Dermis microvascular lymphatic vessel endothelial cell (primary cell): ENCODE results near the gene USH1C. TPM values are rescaled to one million over a fixed set of nuclear protein-coding genes. Genes with fewer than 3 reads are reported as not detected.

Experiments used
- DNase-seq, 2 donors: peaks; one replicate each; pipeline versions ENCODE4 v3.0.0 to v3.0.0-alpha.2; 2010; ENCODE audit warnings: low read depth in 2 of 2
- total RNA-seq: library from RNA; depleted of rRNA; stranded (reverse); fragments of >200 nt; gene quantifications from 2 replicates; pipeline ENCODE4 v1.2.1, GENCODE V29; 2014

Gene USH1C
- total RNA-seq, 1 donor from 2014 or later = not detected

DNA sequence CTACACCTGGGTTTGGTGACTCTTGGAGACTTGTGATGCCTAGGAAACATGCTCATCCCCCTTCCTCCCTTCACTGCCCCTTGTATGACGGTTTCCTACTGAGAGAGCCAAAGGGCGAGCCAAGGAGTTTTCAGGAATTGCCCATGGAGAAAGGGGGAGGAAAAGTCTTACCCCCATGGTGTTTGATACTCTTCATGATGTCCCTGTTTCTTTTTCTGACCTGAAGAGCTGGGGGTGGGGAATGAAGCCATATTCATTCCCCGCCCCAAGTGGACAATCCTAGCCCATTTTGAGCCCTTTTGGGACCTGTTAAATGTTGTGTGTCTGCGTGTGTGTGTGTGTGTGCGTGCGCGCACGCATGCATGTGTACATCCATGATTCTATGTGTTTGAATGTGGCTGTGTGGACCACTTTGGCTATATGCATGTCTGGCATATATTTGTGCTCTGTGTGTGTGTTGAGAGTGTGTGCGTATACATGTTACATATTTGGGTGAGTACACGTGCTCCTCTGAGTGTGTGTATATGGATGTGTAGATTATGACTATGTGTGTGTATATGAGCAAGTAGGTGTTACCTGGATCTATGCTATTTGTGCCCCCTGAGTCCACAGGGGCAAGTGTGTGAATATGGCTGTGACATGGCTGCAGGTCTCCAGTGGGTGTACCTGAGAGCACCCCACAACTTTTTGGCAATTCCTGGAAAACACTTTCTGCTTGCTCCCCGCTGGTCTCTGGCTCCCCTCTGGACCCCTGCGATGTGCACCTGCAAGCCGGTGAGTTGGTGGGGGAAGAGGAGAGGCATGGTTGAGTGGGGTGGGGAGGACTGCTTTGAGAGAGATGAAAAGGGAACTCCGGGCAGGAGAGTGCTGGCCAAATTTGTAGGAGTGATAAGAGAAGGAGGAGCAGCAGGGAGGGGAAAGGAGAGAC lies 27.5 kb upstream of the USH1C start:
- no peak for DNase-seq

GRCh38 chr11:17570034-17570433 lies 25.8 kb upstream of the USH1C start:
- no peak for DNase-seq

- DNase-seq = no peak
These were observed 24.7 kb upstream of the USH1C start for GRCh38 chr11:17568944-17569343.

DNA sequence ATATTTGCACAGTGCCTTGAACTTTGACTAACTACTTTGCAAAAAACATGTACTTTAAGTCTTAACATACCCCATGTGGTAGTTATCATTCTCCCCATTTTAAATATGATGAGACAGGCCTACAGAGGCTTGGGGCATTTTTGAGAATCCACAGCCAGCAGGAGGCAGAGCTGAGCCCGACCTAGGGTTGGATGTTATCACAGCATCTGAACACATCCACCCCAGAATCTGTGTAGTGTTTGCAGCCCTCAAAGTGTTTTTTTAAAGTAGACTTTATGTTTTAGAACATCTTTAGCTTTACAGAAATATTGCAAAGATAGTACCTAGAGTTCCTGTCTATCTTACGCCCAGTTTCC lies 20.4 kb upstream of the USH1C start:
- no peak for DNase-seq

- no peak for DNase-seq
These were observed 19.9 kb upstream of the USH1C start for GRCh38 chr11:17563961-17564686.

DNA sequence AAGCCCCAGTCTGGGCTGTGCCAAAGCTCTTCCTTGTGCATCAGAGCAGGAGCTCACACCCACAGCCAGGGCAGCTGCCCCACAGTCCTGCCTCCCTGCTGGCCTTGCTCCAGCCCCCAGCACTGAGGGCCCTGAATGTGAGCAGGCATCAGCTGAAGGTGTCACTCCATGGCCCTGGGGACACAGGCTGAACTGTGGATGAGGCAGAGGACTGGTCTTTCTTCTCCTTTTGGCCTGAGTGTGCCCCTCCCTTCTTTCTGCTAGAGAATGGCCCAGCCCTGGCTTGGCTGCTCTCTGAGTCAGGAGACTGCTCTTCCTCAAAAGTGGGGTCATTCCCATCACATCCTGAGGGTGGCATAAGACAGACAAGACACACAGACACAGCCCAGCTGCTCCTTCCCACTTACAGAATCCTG lies 19.0 kb upstream of the USH1C start:
- no peak for DNase-seq

- no peak for DNase-seq
These were observed 17.3 kb upstream of the USH1C start for GRCh38 chr11:17561526-17561925.

GRCh38 chr11:17561111-17561415 lies 16.8 kb upstream of the USH1C start:
- no peak for DNase-seq

DNA sequence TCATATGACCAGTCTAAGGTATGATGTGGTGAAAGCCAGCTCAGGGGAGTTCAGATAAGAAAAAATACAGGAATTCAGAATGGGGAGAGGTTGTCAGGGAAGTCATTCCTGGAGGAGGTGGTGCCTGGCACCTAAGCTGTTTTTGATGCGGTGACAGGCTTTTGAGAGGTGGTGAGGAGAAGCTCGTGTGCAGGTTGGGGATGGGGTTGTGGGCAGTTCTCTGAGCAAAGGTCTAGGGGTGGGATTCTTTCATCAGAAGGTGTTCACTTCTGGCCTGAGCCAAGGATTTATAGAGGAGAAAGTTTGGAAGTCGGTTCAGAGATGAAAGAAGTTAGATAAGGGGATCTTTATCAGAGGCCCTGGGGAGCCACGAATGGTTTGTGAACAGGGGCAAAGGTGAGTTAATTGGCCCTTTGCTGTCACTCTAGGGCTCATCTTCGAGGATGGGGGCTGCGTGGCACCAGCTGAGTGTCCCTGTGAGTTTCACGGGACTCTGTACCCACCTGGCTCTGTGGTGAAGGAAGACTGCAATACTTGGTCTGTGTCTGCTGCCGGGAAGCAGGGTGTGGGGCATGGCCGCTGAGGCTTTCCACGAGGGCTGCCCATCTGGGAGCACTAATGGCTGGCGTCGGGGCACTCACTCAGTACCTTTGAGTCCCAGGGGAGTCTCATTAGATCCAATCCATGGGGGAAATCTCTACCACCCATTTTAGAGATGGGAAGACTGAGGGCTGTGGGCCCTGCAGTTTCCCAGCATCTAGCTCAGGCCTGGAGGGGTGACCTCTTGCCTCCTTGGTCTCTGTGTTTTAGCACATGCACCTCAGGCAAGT lies 16.3 kb upstream of the USH1C start:
- no peak for DNase-seq

GRCh38 chr11:17559341-17560087 lies 15.3 kb upstream of the USH1C start:
- no peak for DNase-seq

DNA sequence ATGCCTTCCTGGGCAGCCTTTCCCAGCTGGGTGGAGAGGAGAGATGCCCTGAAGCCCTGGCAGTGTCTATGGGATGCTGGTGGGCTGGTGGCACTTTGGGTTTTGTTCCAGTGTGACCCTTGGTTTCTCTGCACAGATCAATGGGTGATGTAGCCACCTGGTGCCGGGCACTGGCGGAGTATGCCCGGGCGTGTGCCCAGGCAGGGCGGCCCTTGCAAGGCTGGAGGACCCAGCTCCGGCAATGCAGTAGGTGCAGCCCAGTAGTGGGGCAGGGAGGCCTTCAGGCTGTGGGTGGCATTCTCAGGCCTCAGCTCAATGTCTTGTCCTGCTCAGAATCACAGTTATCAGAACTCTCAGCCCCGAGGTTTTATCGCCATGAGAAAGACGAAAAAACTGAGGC lies 14.7 kb upstream of the USH1C start:
- DNase-seq = no peak

GRCh38 chr11:17558025-17558780 lies 14.0 kb upstream of the USH1C start:
- no peak for DNase-seq

- no peak for DNase-seq
These were observed 12.8 kb upstream of the USH1C start for GRCh38 chr11:17556999-17557398.

- DNase-seq = no peak
These were observed 10.3 kb upstream of the USH1C start for GRCh38 chr11:17554487-17554886.

- no peak for DNase-seq
These were observed 9.0 kb upstream of the USH1C start for GRCh38 chr11:17553249-17553546.

DNA sequence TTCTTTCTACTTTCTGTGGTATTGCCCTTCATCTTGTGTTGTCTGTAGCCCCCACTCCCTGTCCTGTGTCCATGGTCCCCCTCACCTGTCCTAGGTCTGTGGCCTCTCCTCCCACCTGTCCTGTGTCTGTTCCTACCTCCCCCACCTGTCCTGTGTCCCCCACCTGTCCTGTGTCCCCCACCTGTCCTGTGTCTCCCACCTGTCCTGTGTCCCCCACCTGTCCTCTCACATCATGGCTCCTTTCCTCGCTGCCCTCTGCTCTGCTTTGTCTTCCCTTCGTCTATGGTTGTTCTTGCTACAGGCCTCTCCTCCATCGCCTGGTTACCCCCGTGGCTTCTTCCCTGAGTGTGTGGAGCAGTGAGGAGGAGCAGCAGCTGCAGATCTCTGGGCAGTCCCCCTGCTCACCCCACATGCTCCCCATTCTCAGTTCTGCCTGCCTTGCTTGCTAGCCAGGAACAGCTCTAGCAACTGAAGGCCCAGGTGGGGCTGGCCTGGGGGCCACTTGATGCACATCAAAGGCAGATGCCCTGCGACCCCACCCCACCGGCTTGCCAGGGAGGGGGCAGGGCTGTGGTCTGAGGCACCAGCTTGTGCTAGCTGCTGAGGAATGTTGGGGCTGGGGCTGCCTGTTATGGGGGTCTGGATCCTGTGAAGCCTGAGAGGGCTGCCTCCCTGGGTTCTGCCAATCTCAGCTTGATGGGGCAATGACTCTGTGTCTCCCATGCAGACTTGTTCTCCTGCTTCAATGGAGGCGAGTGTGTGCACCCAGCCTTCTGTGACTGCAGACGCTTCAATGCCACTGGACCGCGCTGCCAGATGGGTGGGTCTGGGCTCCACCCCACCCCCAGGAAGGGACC lies 8.4 kb upstream of the USH1C start:
- DNase-seq = no peak

GRCh38 chr11:17552041-17552355 lies 7.8 kb upstream of the USH1C start:
- no peak for DNase-seq

DNA sequence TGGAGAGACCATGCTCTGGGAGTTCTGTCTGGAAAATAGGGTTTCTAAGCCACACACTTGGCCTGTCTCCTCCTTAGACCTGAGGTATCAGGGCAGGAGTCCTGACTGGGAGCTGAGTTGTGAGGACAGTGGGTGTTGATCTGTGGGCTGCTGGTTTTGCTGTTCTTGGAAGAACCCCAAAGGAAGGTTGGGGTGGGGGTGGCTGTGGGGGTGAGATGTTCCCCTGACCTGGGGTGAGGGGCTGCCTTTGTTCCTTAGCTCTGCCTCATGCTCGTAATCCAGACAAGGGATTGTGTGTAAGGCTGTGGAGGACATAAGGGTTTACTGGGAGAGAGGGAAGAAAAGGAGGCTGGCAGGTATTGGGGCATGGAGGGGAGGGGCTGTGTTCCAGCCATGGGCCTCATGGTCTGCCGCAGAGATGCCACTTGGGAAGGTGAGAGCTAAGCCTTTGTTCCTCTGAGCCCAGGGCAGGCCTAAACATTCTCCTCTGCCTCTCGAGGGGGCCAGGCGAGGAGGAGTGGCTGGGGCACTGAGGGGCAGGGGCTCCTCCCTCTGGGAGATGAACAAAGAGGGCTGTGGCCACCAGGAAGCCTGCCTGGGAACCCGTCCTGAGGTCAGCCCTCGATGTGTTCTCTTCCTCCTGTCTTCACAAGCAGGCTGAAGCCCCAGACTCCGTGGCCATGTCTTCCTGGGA lies 7.3 kb upstream of the USH1C start:
- no peak for DNase-seq
